Measurements from ENCODE around the gene KRTAP5-4.
"Not testable (repeated sequence)": the region's sequence is repeated elsewhere in the genome, so short reads cannot be mapped to it uniquely, and the experiment has no call there.

The KRTAP5-4 gene

GRCh38 chr11:1622086-1622485 is at the start of gene KRTAP5-4:
Gene KRTAP5-4, minus strand, starts transcription at chr11:1622138. Its CDS starts 45 bp downstream, at chr11:1622093.
- no peak for DNase-seq

- DNase-seq, result no peak
Measured at GRCh38 chr11:1671658-1672057, 49.7 kb upstream of the KRTAP5-4 start.

GRCh38 chr11:1670905-1671371 is 49.0 kb upstream of the KRTAP5-4 start:
- DNase-seq, result no peak

GRCh38 chr11:1670457-1670856 is 48.5 kb upstream of the KRTAP5-4 start:
- not testable (repeated sequence) for DNase-seq

GRCh38 chr11:1669546-1670218 is 47.7 kb upstream of the KRTAP5-4 start:
- no peak for DNase-seq

- DNase-seq, result no peak
Measured at GRCh38 chr11:1668911-1669473, 47.1 kb upstream of the KRTAP5-4 start.

GRCh38 chr11:1667906-1668305 is 46.0 kb upstream of the KRTAP5-4 start:
- DNase-seq, result no peak

GRCh38 chr11:1667121-1667850 is 45.3 kb upstream of the KRTAP5-4 start:
- no peak for DNase-seq

GRCh38 chr11:1665313-1665712 is 43.4 kb upstream of the KRTAP5-4 start:
- no peak for DNase-seq

- DNase-seq, result not testable (repeated sequence)
Measured at GRCh38 chr11:1662699-1663283, 40.9 kb upstream of the KRTAP5-4 start.

GRCh38 chr11:1661454-1662269 is 39.7 kb upstream of the KRTAP5-4 start:
- DNase-seq, result not testable (repeated sequence)

- no peak for DNase-seq
Measured at GRCh38 chr11:1660111-1660867, 38.4 kb upstream of the KRTAP5-4 start.

GRCh38 chr11:1659506-1659905 is 37.6 kb upstream of the KRTAP5-4 start:
- no peak for DNase-seq

GRCh38 chr11:1656670-1657069 is 34.7 kb upstream of the KRTAP5-4 start:
- no peak for DNase-seq

- DNase-seq, result no peak
Measured at GRCh38 chr11:1656061-1656441, 34.1 kb upstream of the KRTAP5-4 start.

- no peak for DNase-seq
Measured at GRCh38 chr11:1655168-1656060, 33.5 kb upstream of the KRTAP5-4 start.

- DNase-seq, result no peak
Measured at GRCh38 chr11:1654388-1655167, 32.6 kb upstream of the KRTAP5-4 start.

- no peak for DNase-seq
Measured at GRCh38 chr11:1653541-1654387, 31.8 kb upstream of the KRTAP5-4 start.

All from NCI-H1417 treated with DMSO at 0.1 percent for 48 hours (cell line).